GM21381 (cell line): ENCODE results near the gene LRP1B.

Experiments used
- ATAC-seq: cut with Tn5 transposase; IDR thresholded peaks from one replicate; pipeline ENCODE4 v1.9.1; 2021; ENCODE audit warnings: mild to moderate bottlenecking, moderate library complexity; ENCODE audit not compliant: unreplicated experiment

Gene LRP1B

GRCh38 chr2:141529659-141530058 lies 601.2 kb downstream of the LRP1B start:
- no peak for ATAC-seq

GRCh38 chr2:141528990-141529389 lies 601.8 kb downstream of the LRP1B start:
- ATAC-seq = no peak

- no peak for ATAC-seq
Observed at GRCh38 chr2:141526760-141527159, 604.1 kb downstream of the LRP1B start.

- ATAC-seq = no peak
Observed at GRCh38 chr2:141524777-141525176, 606.0 kb downstream of the LRP1B start.

GRCh38 chr2:141523199-141523598 lies 607.6 kb downstream of the LRP1B start:
- no peak for ATAC-seq

- no peak for ATAC-seq
Observed at GRCh38 chr2:141522702-141523101, 608.1 kb downstream of the LRP1B start.

- ATAC-seq = no peak
Observed at GRCh38 chr2:141522048-141522447, 608.8 kb downstream of the LRP1B start.

GRCh38 chr2:141519906-141520305 lies 610.9 kb downstream of the LRP1B start:
- ATAC-seq = no peak

GRCh38 chr2:141517852-141518421 lies 612.9 kb downstream of the LRP1B start:
- no peak for ATAC-seq

GRCh38 chr2:141517180-141517851 lies 613.5 kb downstream of the LRP1B start:
- ATAC-seq = no peak

GRCh38 chr2:141515931-141516330 lies 614.9 kb downstream of the LRP1B start:
- no peak for ATAC-seq

- ATAC-seq = peak; percentile 98
Observed at GRCh38 chr2:141513853-141514252, 617.0 kb downstream of the LRP1B start.

- no peak for ATAC-seq
Observed at GRCh38 chr2:141508806-141509595, 621.8 kb downstream of the LRP1B start.

- ATAC-seq = no peak
Observed at GRCh38 chr2:141508086-141508752, 622.6 kb downstream of the LRP1B start.

GRCh38 chr2:141506135-141506534 lies 624.7 kb downstream of the LRP1B start:
- no peak for ATAC-seq

GRCh38 chr2:141501752-141502151 lies 629.1 kb downstream of the LRP1B start:
- ATAC-seq = no peak

- no peak for ATAC-seq
Observed at GRCh38 chr2:141499123-141499522, 631.7 kb downstream of the LRP1B start.

- no peak for ATAC-seq
Observed at GRCh38 chr2:141498561-141498960, 632.3 kb downstream of the LRP1B start.

- ATAC-seq = no peak
Observed at GRCh38 chr2:141497272-141497671, 633.5 kb downstream of the LRP1B start.

- ATAC-seq = no peak
Observed at GRCh38 chr2:141496810-141497209, 634.0 kb downstream of the LRP1B start.

- ATAC-seq = no peak
Observed at GRCh38 chr2:141493936-141494335, 636.9 kb downstream of the LRP1B start.
